ENCODE measurements around the gene HACL1.
"Not testable (repeated sequence)": the region's sequence is repeated elsewhere in the genome, so short reads cannot be mapped to it uniquely, and the experiment has no call there.

The HACL1 gene

GRCh38 chr3:15629860-15630597 lies 28.7 kb upstream of the HACL1 start:
- peak; percentile 77 for DNase-seq

GRCh38 chr3:15628967-15629366 lies 27.6 kb upstream of the HACL1 start:
- DNase-seq, result no peak

- DNase-seq, result no peak
Observed at GRCh38 chr3:15623535-15624440, 22.4 kb upstream of the HACL1 start.

GRCh38 chr3:15619659-15620464 lies 18.5 kb upstream of the HACL1 start:
- DNase-seq, result not testable (repeated sequence)

- no peak for DNase-seq
Observed at GRCh38 chr3:15616053-15616452, 14.7 kb upstream of the HACL1 start.

GRCh38 chr3:15614958-15615357 lies 13.6 kb upstream of the HACL1 start:
- no peak for DNase-seq

GRCh38 chr3:15612001-15612400 lies 10.6 kb upstream of the HACL1 start:
- no peak for DNase-seq

GRCh38 chr3:15611018-15611417 lies 9.6 kb upstream of the HACL1 start:
- no peak for DNase-seq

GRCh38 chr3:15610082-15610759 lies 8.9 kb upstream of the HACL1 start:
- DNase-seq, result no peak

- no peak for DNase-seq
Observed at GRCh38 chr3:15606434-15606891, 5.1 kb upstream of the HACL1 start.

GRCh38 chr3:15604584-15604983 lies 3.2 kb upstream of the HACL1 start:
- not testable (repeated sequence) for DNase-seq

- not testable (repeated sequence) for DNase-seq
Observed at GRCh38 chr3:15602816-15603215, 1.4 kb upstream of the HACL1 start.

GRCh38 chr3:15602146-15602536 lies 772 bp upstream of the HACL1 start:
- DNase-seq, result no peak

GRCh38 chr3:15601046-15601398 lies 347 bp downstream of the HACL1 start:
- DNase-seq, result no peak

- no peak for DNase-seq
Observed at GRCh38 chr3:15595955-15596354, 5.4 kb downstream of the HACL1 start.

- DNase-seq, result no peak
Observed at GRCh38 chr3:15592968-15593367, 8.4 kb downstream of the HACL1 start.

- DNase-seq, result no peak
Observed at GRCh38 chr3:15591928-15592327, 9.4 kb downstream of the HACL1 start.

- no peak for DNase-seq
Observed at GRCh38 chr3:15591242-15591641, 10.1 kb downstream of the HACL1 start.

GRCh38 chr3:15585111-15585845 lies 16.1 kb downstream of the HACL1 start:
- no peak for DNase-seq

GRCh38 chr3:15581471-15582394 lies 19.6 kb downstream of the HACL1 start:
- no peak for DNase-seq

GRCh38 chr3:15579051-15579450 lies 22.3 kb downstream of the HACL1 start:
- DNase-seq, result no peak
